GM12865 (cell line): ENCODE results near the gene SYNPR.

ENCODE experiments used
- DNase-seq: peaks from one replicate; pipeline ENCODE4 v3.0.0; 2010; ENCODE audit warnings: low read depth
- H3K4me3 ChIP-seq: 2 replicates; pipeline ENCODE4 v1.5.1; 2011; ENCODE audit warnings: mild to moderate bottlenecking, low read depth, low read length, control low read depth
- TF ChIP-seq, protein P1 (sequence below): IDR thresholded peaks from 2 replicates; pipeline ENCODE4 v1.5.1; 2011; ENCODE audit warnings: low read length, control low read depth, low read depth, inconsistent platforms; ENCODE audit not compliant: insufficient read depth; ENCODE audit errors: missing control alignments

SYNPR gene

DNA sequence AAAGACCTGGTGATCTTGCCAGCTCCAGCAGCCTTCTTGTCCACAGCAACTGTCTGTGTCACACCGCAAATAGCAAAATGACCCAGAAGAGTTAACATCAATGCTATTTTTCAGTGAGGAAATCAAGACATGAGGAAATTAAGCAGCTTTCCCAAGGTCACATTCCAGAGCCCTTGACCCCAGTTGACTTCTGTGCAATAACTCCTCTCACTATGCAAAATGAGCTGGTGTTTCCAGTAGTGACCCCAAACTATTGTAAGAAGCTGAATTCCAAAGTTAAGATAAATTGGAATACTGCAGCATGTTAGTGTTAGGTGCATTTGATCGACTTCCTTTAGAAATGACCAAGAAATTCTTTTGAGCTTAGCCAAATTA is 201.5 kb downstream of the SYNPR start:
- DNase-seq, result no peak
- H3K4me3 ChIP-seq, result no peak overlapping the region
- TF ChIP-seq, protein P1, sequence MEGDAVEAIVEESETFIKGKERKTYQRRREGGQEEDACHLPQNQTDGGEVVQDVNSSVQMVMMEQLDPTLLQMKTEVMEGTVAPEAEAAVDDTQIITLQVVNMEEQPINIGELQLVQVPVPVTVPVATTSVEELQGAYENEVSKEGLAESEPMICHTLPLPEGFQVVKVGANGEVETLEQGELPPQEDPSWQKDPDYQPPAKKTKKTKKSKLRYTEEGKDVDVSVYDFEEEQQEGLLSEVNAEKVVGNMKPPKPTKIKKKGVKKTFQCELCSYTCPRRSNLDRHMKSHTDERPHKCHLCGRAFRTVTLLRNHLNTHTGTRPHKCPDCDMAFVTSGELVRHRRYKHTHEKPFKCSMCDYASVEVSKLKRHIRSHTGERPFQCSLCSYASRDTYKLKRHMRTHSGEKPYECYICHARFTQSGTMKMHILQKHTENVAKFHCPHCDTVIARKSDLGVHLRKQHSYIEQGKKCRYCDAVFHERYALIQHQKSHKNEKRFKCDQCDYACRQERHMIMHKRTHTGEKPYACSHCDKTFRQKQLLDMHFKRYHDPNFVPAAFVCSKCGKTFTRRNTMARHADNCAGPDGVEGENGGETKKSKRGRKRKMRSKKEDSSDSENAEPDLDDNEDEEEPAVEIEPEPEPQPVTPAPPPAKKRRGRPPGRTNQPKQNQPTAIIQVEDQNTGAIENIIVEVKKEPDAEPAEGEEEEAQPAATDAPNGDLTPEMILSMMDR, result no peak

DNA sequence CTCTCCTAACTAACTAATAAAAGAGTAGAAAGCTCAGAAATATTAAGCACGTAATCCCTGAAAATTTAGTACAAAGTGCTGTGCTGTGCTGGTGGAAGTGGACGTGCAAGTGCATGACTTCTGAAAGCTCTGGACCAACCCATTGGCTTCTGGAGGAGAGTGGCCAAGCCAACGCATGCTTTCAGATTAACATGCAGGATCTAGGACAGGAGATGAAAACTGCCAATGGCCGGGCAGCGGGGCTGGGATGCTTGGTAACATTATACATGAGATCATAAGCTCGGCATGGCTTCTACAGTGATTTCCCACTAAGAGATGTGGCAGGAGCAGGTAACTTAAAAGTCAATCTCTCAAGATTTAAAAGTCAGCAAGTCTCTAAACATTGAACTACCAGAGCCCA is 203.5 kb downstream of the SYNPR start:
- TF ChIP-seq, protein P1, result no peak
- DNase-seq, result no peak
- no peak overlapping the region for H3K4me3 ChIP-seq

GRCh38 chr3:63482341-63482740 is 204.2 kb downstream of the SYNPR start:
- H3K4me3 ChIP-seq, result no peak overlapping the region
- DNase-seq, result no peak
- TF ChIP-seq, protein P1, result no peak

GRCh38 chr3:63492464-63492863 is 214.4 kb downstream of the SYNPR start:
- TF ChIP-seq, protein P1, result no peak
- no peak overlapping the region for H3K4me3 ChIP-seq
- no peak for DNase-seq

DNA sequence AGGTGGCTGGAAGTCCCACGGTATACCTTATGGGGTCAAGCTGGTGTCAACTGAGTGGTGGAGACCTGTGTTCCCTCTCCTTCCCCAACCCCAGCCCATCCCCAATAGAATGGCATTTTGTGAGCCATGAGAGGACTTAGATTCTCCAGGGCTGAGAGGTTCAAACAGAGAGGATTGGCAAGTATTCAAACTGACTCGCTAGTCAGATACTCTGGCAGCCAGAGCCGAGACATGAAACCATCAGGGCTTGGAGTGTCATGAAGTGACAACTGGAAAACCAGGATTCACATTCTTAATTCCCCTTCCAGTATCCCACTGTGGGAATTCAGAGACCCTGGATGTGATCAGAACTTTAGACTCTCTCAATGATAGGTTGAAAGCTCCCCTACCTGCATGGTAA is 215.0 kb downstream of the SYNPR start:
- TF ChIP-seq, protein P1, result no peak
- H3K4me3 ChIP-seq, result no peak overlapping the region
- no peak for DNase-seq

DNA sequence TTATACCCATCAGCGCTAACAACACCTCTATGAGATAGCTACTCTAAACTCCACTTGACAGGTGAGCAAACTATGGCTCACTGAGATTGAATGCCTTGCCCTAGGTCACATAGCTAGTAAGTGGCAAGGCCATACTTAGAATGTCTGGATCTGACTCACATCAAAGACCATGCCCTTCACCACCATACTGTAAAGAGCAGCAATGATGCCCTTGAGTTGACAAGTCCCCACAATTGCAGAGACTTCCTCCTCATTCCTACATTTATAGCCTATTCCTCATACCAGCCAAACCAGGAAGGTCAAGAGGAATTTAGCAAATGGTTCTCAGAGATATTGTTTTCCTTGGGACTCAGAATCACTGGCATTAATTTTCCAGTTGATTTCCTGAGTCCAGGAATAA is 216.5 kb downstream of the SYNPR start:
- no peak for DNase-seq
- no peak overlapping the region for H3K4me3 ChIP-seq
- TF ChIP-seq, protein P1, result no peak

DNA sequence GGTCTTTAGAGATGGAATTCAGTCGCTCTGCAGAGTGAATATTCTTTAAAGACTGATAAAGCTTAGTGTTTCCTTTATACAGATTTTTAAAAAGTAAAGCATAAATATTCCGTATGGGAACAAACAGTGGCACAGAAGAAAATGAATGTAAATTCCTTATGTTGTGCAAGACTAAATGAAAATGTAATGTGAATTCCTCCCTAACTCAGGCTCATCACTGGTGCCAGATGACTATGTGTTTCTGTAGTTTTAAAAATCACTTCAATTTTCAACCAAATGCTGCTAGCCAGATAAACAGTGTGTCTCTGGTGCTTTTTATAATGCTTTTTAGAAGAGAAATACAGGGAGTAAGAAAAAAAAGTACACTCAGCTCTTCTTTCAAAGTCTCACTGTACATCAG is 219.5 kb downstream of the SYNPR start:
- no peak overlapping the region for H3K4me3 ChIP-seq
- TF ChIP-seq, protein P1, result no peak
- DNase-seq, result no peak
